HepG2 (cell line): ENCODE measurements around the gene KIAA1755. TPM values are rescaled to one million over a fixed set of nuclear protein-coding genes. Genes with fewer than 3 reads are reported as not detected.

Experiments used
- BORCS8-MEF2B ChIP-seq: sonication (generic); formaldehyde crosslinking; IDR thresholded peaks from 2 replicates; pipeline ENCODE4 v1.8.0; 2022; ENCODE audit warnings: mild to moderate bottlenecking, missing genetic modification reagents
- CHCHD3 ChIP-seq: sonication (generic); formaldehyde crosslinking; IDR thresholded peaks from 2 replicates; pipeline ENCODE4 v1.8.0; 2022; ENCODE audit warnings: mild to moderate bottlenecking, missing genetic modification reagents, moderate library complexity
- SOX6 ChIP-seq, 2 experiments: fragments of 450-650 bp in 1 of 2; sonication (generic) in 1 of 2; formaldehyde crosslinking in 1 of 2; IDR thresholded peaks; 2 replicates each; pipeline versions ENCODE4 v1.4.0 to v1.6.1; 2017 to 2020; ENCODE audit warnings: antibody characterized with exemption in 1 of 2, mild to moderate bottlenecking in 1 of 2, missing genetic modification reagents in 1 of 2
- SRSF4 ChIP-seq: fragments of 200-400 bp; formaldehyde crosslinking; IDR thresholded peaks from one replicate; pipeline ENCODE4 v1.6.1; 2018; ENCODE audit warnings: mild to moderate bottlenecking, low read depth, low read length, moderate library complexity; ENCODE audit not compliant: poor library complexity, severe bottlenecking
- TBX3 ChIP-seq: fragments of 450-650 bp; IDR thresholded peaks from 2 replicates; pipeline ENCODE4 v1.6.1; 2017; ENCODE audit warnings: antibody characterized with exemption, mild to moderate bottlenecking, inconsistent platforms, borderline replicate concordance
- TFDP1 ChIP-seq: IDR thresholded peaks from 2 replicates; pipeline ENCODE4 v1.6.1; 2016; ENCODE audit warnings: missing compliant biosample characterization, missing genetic modification reagents, borderline replicate concordance
- WIZ ChIP-seq: sonication (generic); formaldehyde crosslinking; IDR thresholded peaks from 2 replicates; pipeline ENCODE4 v1.5.1; 2020; ENCODE audit warnings: mild to moderate bottlenecking, missing genetic modification reagents
- YY1 ChIP-seq: IDR thresholded peaks from 2 replicates; pipeline ENCODE4 v1.6.1; 2011; ENCODE audit warnings: low read length, low read depth, moderate library complexity, mild to moderate bottlenecking; ENCODE audit not compliant: insufficient read depth, insufficient replicate concordance
- ZNF280D ChIP-seq: sonication (generic); formaldehyde crosslinking; IDR thresholded peaks from 2 replicates; pipeline ENCODE4 v1.5.1; 2020; ENCODE audit warnings: mild to moderate bottlenecking, missing genetic modification reagents
- ZNF567 ChIP-seq: sonication (generic); formaldehyde crosslinking; IDR thresholded peaks from 2 replicates; pipeline ENCODE4 v1.8.1; 2023; ENCODE audit warnings: mild to moderate bottlenecking, missing genetic modification reagents, borderline replicate concordance
- ZNF646 ChIP-seq: sonication (generic); formaldehyde crosslinking; IDR thresholded peaks from 2 replicates; pipeline ENCODE4 v1.9.0; 2021; ENCODE audit warnings: mild to moderate bottlenecking, missing genetic modification reagents
- ZNF674 ChIP-seq: sonication (generic); formaldehyde crosslinking; IDR thresholded peaks from 2 replicates; pipeline ENCODE4 v1.5.0; 2020; ENCODE audit warnings: low read depth, mild to moderate bottlenecking, missing genetic modification reagents
- polyA plus RNA-seq, 8 experiments: library from polyadenylated mRNA; depleted of rRNA in 3 of 8; stranded (reverse) in 7 of 8; unstranded in 1 of 8; fragments of >200 nt; fragmentation: Illumina TruSeq in 4 of 8; extraction: Trizol in 4 of 8; gene quantifications; 2 replicates each; pipeline versions ENCODE4 v1.2.1 to v1.2.3, GENCODE V29; 2011 to 2016; ENCODE audit warnings: low read depth in 4 of 8, missing spikeins in 1 of 8, mixed read lengths in 1 of 8; ENCODE audit not compliant: insufficient read depth in 1 of 8
- total RNA-seq, 5 experiments: library from RNA; depleted of rRNA; stranded (reverse); fragments of >200 nt; fragmentation: Illumina TruSeq; extraction: Trizol; gene quantifications; 2 replicates each; pipeline ENCODE4 v1.2.3, GENCODE V29; 2016; ENCODE audit warnings: low read depth in 1 of 5
- TF ChIP-seq, protein P1 (sequence below): sonication (generic); formaldehyde crosslinking; IDR thresholded peaks from 2 replicates; pipeline ENCODE4 v1.5.0; 2020; ENCODE audit warnings: missing genetic modification reagents, mild to moderate bottlenecking, borderline replicate concordance

Gene KIAA1755
- total and polyA plus RNA-seq, 2 of the 13 experiments (the other 11 are each of a cell fraction or from before 2014, with no cell fraction given): 0.04 TPM; not detected in 1

DNA sequence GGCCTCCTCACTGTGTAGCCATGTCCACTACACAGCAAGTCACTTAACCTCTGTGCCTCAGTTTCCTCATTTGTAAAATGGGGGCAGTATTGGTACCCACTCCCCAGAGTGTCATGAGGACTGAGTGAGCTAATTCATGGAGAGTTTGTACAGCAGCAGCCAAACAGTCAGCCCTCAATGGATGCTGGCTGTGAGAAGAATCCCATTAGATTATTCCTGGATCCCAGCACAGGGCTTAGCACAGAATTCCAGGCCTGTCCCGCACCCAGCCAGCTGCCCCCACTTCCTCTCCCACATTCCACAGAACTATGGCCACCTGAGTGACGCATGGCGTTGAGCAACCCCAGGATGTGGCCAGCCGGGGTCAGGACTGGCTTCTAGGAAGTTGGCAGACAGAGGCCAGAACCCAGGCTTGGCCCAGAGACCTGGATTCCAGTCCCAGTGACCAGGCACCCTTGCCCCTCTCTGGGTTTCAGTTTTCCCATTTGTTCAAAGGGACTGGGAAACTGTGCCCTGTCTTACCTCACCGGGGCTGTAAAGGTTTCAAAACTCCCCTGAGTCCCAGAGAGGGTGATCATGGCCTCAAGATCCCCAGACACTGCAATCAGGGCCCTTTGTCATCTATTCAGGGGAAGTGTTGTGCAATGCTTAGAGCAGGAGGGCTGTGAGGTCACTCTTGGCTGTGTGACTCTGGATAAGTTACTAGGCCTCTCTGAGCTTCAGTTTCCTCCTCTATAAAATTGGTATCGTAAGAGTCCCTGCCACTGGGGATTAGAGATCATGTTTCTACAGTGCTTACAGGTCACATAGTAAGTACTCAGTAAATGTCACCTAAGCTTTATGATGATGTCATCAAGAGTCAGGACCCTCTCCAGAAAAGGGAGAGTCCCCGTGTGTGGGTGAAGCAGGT, 92.4 kb downstream of the KIAA1755 start (continued):
- TF ChIP-seq TFDP1 (CRISPR knock-in tag) (peak; percentile 25; the same call in 1 of the 2 replicates), BORCS8-MEF2B (CRISPR knock-in tag) (no peak), ZNF646 (CRISPR knock-in tag) (no peak), TBX3 (no peak), SRSF4 (no peak), YY1 (peak; percentile 65), ZNF674 (no peak), ZNF280D (CRISPR knock-in tag) (peak; percentile 77), ZNF567 (CRISPR knock-in tag) (no peak), WIZ (CRISPR knock-in tag) (no peak), CHCHD3 (CRISPR knock-in tag) (no peak), SOX6 (IDR thresholded peaks at IDR 0.05) (no peak), SOX6 (CRISPR knock-in tag; IDR thresholded peaks at IDR 0.05) (peak; percentile 74; the same call in 1 of the 2 replicates)
- TF ChIP-seq, protein P1, sequence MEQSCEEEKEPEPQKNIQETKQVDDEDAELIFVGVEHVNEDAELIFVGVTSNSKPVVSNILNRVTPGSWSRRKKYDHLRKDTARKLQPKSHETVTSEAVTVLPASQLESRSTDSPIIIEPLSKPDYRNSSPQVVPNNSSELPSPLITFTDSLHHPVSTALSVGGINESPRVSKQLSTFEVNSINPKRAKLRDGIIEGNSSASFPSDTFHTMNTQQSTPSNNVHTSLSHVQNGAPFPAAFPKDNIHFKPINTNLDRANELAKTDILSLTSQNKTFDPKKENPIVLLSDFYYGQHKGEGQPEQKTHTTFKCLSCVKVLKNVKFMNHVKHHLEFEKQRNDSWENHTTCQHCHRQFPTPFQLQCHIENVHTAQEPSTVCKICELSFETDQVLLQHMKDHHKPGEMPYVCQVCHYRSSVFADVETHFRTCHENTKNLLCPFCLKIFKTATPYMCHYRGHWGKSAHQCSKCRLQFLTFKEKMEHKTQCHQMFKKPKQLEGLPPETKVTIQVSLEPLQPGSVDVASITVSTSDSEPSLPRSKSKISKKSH: no peak
